Vagina (tissue), 2 donors: Measurements from ENCODE around the gene CASD1.

Experiments
- CTCF ChIP-seq, 3 experiments: fragments of 450-650 bp in 2 of 3; fragments of 200-600 bp in 1 of 3; sonication (generic) in 1 of 3; IDR thresholded peaks; one replicate each; pipeline ENCODE4 v1.5.1; 2017 to 2019; ENCODE audit warnings: antibody characterized with exemption in 3 of 3, mild to moderate bottlenecking in 2 of 3, moderate library complexity in 2 of 3
- POLR2A ChIP-seq, 2 donors: fragments of 450-650 bp; IDR thresholded peaks; one replicate each; pipeline ENCODE4 v1.6.1; 2017; ENCODE audit warnings: antibody characterized with exemption in 2 of 2, mild to moderate bottlenecking in 2 of 2, moderate library complexity in 2 of 2

GRCh38 chr7:94512735-94513564, 3.3 kb downstream of the CASD1 start:
- TF ChIP-seq POLR2A (IDR thresholded peaks at IDR 0.05) (no peak), CTCF (IDR thresholded peaks at IDR 0.05) (no peak)
